Prostate gland (tissue), 2 donors: ENCODE results near the gene MEA1. TPM values are rescaled to one million over a fixed set of nuclear protein-coding genes. Genes with fewer than 3 reads are reported as not detected.

Experiments used
- DNase-seq: peaks from one replicate; pipeline ENCODE4 v3.0.0-alpha.2; 2019; ENCODE audit warnings: low spot score
- H3K27ac ChIP-seq, 2 donors: fragments of 200-600 bp; sonication (generic); 2 replicates each; pipeline ENCODE4 v1.5.1; 2017 to 2019
- H3K27me3 ChIP-seq: fragments of 200-600 bp; sonication (generic); replicated peaks from 2 replicates; pipeline ENCODE4 v1.5.1; 2019; ENCODE audit not compliant: insufficient read depth
- H3K36me3 ChIP-seq, 2 donors: fragments of 200-600 bp; sonication (generic); 1 replicate in 1 of 2; 2 replicates in 1 of 2; pipeline versions ENCODE4 v1.5.1 to v1.8.1; 2017 to 2019
- H3K4me1 ChIP-seq: fragments of 200-600 bp; sonication (generic); replicated peaks from 2 replicates; pipeline ENCODE4 v1.5.1; 2019
- H3K4me3 ChIP-seq, 2 donors: fragments of 200-600 bp; sonication (generic); 2 replicates each; pipeline ENCODE4 v1.5.1; 2017 to 2019
- H3K9me3 ChIP-seq: fragments of 200-600 bp; sonication (generic); 2 replicates; pipeline ENCODE4 v1.5.1; 2017
- POLR2A ChIP-seq: fragments of 450-650 bp; IDR thresholded peaks from one replicate; pipeline ENCODE4 v1.6.1; 2016; ENCODE audit warnings: antibody characterized with exemption, mild to moderate bottlenecking
- POLR2AphosphoS5 ChIP-seq: sonication (generic); formaldehyde crosslinking; IDR thresholded peaks from one replicate; pipeline ENCODE4 v1.6.1; 2017; ENCODE audit warnings: antibody characterized with exemption
- WGBS: methylation state at CpG from one replicate; pipeline ENCODE4 v1.1.5; 2018; 5-methylcytosine and 5-hydroxymethylcytosine counted together
- intact Hi-C: fragments of 100-400 bp; cut with DNase I; formaldehyde crosslinking; loops from one replicate; pipeline ENCODE4 v1.14.2; 2022
- total RNA-seq, 2 donors: library from RNA; depleted of rRNA; stranded (reverse); fragments of >200 nt; gene quantifications; one replicate each; pipeline ENCODE4 v1.1.0, GENCODE V29; 2016
- TF ChIP-seq, protein P1 (sequence below), 4 experiments: fragments of 200-600 bp in 2 of 4; fragments of 450-650 bp in 2 of 4; sonication (generic) in 2 of 4; IDR thresholded peaks; 1 replicate in 3 of 4; 2 replicates in 1 of 4; pipeline ENCODE4 v1.5.1; 2016 to 2019; ENCODE audit warnings: antibody characterized with exemption in 4 of 4, mild to moderate bottlenecking in 2 of 4, moderate library complexity in 2 of 4

Gene MEA1
- total RNA-seq, 2 donors from 2014 or later = 67.9 to 95.9 TPM

DNA sequence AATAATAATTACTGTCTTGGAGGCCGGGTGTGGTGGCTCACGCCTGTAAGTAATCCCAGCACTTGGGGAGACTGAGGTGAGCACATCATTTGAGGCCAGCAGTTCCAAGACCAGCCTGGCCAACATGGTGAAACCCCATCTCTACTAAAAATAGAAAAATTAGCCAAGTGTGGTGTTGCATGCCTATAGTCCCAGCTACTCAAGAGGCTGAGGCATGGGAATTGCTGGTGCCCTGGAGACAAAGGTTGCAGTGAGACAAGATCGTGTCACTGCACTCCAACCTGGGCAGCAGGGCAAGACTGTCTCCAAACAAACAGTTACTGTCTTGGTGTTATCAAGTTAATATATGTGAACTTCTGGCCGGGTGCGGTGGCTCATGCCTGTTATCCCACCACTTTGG is 12.6 kb upstream of the MEA1 start:
- H3K36me3 ChIP-seq = peaks cover 7 to 48% of the 10 kb centered on the region in 2 donors
- intact Hi-C loops = no loop called here
- H3K9me3 ChIP-seq = no peaks in the 10 kb centered on the region
- no peak for DNase-seq
- TF ChIP-seq POLR2AphosphoS5 (no peak), POLR2A (no peak)
- TF ChIP-seq, protein P1, sequence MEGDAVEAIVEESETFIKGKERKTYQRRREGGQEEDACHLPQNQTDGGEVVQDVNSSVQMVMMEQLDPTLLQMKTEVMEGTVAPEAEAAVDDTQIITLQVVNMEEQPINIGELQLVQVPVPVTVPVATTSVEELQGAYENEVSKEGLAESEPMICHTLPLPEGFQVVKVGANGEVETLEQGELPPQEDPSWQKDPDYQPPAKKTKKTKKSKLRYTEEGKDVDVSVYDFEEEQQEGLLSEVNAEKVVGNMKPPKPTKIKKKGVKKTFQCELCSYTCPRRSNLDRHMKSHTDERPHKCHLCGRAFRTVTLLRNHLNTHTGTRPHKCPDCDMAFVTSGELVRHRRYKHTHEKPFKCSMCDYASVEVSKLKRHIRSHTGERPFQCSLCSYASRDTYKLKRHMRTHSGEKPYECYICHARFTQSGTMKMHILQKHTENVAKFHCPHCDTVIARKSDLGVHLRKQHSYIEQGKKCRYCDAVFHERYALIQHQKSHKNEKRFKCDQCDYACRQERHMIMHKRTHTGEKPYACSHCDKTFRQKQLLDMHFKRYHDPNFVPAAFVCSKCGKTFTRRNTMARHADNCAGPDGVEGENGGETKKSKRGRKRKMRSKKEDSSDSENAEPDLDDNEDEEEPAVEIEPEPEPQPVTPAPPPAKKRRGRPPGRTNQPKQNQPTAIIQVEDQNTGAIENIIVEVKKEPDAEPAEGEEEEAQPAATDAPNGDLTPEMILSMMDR (IDR thresholded peaks at IDR 0.05) = no peak
- H3K4me1 ChIP-seq = no peaks in the 10 kb centered on the region
- no peak overlapping the region for H3K4me3 ChIP-seq
- no peaks in the 10 kb centered on the region for H3K27me3 ChIP-seq
- 95% methylated on average over 5 of the region's 5 CpGs for WGBS
- no peak overlapping the region for H3K27ac ChIP-seq

DNA sequence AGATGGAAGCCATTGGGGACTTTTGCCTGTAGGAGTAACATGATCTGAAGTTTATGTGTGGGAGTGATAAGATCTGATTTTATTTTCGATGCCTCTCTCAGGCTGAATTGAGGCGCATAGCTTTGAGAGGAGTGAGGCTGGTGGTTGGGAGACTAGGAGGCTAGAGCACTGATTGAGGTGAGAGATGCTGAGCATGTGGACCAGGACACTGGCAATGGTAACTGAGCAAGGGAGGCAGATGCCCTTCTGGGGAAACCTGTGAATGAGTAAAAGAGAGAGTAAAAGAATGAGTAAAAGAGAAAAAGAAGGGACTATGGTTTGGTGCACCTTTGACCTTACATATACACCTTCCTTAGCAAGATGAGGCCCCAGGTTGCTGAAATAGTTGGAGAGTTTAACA is 10.7 kb upstream of the MEA1 start:
- no peak overlapping the region for H3K4me3 ChIP-seq
- DNase-seq = no peak
- intact Hi-C loops = no loop called here
- no peaks in the 10 kb centered on the region for H3K27me3 ChIP-seq
- peaks cover 7 to 42% of the 10 kb centered on the region in 2 donors for H3K36me3 ChIP-seq
- H3K4me1 ChIP-seq = no peaks in the 10 kb centered on the region
- no peak overlapping the region for H3K27ac ChIP-seq
- H3K9me3 ChIP-seq = no peaks in the 10 kb centered on the region
- TF ChIP-seq, protein P1 (IDR thresholded peaks at IDR 0.05) = no peak
- TF ChIP-seq POLR2AphosphoS5 = no peak
- TF ChIP-seq POLR2A = no peak
- 57% methylated on average over 2 of the region's 2 CpGs for WGBS

DNA sequence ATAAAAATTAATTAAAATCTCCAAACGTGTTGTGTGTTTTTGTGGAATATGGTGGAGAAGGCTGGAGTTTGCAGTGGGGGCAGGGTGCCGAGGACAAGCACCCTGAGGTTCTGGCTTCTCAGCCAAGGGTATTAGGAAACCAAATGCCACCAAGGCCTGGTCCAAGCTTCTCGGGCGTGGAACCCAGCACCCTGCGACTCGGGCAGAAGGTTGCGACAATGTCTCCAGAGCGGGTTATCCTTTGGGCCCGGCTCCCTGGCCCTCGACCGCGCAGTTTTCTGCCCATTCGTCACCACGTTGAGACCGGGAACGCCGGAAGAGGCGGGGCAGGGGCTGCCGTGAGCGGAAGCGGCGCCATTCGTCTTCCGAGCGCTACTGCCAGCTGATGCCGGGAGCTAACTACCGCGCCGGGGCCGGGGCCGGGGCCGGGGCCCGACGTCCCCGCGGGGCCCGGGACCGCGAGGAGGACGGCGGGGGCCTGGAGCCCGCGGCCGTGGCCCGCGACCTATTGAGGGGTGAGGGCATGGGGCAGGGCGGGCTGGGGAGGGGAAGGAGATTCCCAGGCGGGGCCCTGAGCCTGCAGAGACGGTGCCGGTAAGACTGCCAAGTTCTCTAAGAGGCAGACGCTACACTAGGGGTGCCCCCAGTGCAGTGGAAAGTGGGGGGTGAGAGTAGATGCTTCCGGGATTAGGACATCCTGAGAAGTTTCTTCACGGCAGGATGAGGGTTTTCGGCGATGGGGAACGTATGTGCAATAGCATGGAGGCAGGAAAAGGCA is 7.7 kb upstream of the MEA1 start, which contains the start of gene RRP36:
RRP36 (plus strand) TSS at position 354 of the 778 bp plus-strand sequence; CDS start at position 386, 32 bp downstream.
- Histone ChIP-seq H3K27me3 (no peaks in the 10 kb centered on the region), H3K4me3 (peak within 1 kb of the TSS; percentile 85 to 88), H3K27ac (peak within 1 kb of the TSS; percentile 83 to 84), H3K9me3 (no peaks in the 10 kb centered on the region), H3K36me3 (peaks cover 2 to 28% of the 10 kb centered on the region in 2 donors), H3K4me1 (peaks cover 1% of the 10 kb centered on the region)
- TF ChIP-seq POLR2A (no peak), POLR2AphosphoS5 (peak; percentile 73)
- TF ChIP-seq, protein P1 (IDR thresholded peaks at IDR 0.05) = no peak
- peak; percentile 65 for DNase-seq
- 2% methylated on average over 46 of the region's 56 CpGs for WGBS
- intact Hi-C loops = no loop called here

DNA sequence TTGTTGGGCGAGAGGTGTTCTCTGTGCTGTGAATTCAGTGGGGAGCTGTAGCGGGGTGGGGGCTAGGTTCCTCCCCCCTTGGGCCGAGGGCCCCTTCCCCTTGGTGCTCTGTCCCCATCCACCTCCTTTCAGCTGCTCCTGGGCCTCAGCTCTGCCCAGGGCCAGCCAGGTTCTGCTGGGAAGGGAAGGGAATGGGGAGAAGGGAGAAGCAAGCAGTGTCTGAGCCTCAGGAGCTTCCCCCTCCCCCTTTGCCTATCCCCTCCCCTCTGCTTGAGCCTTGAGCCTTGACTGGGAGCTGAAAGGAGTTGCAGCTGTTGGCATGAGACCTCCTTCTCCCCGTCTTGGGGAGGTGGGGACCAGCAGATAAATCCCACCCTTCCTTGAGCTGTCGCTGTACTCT is 7.1 kb upstream of the MEA1 start:
- no peaks in the 10 kb centered on the region for H3K27me3 ChIP-seq
- DNase-seq = no peak
- no peaks in the 10 kb centered on the region for H3K9me3 ChIP-seq
- intact Hi-C loops = no loop called here
- peaks cover 7% of the 10 kb centered on the region for H3K4me1 ChIP-seq
- H3K4me3 ChIP-seq = peak overlapping the region; percentile 85 to 88
- TF ChIP-seq POLR2AphosphoS5 = no peak
- TF ChIP-seq, protein P1 (IDR thresholded peaks at IDR 0.05) = no peak
- peak overlapping the region; percentile 83 to 84 for H3K27ac ChIP-seq
- 46% methylated on average over 5 of the region's 5 CpGs for WGBS
- H3K36me3 ChIP-seq = peaks cover 2 to 25% of the 10 kb centered on the region in 2 donors
